ENCODE data around the gene LDB2. TPM values are rescaled to one million over a fixed set of nuclear protein-coding genes. Genes with fewer than 3 reads are reported as not detected.
A peak's percentile ranks its signal among the peaks of the same experiment; 100 is the strongest.
"Not testable (repeated sequence)": the region's sequence is repeated elsewhere in the genome, so short reads cannot be mapped to it uniquely, and the experiment has no call there.

Gene LDB2
- total RNA-seq, 2 donors from 2014 or later = 11.4 to 14.5 TPM

DNA sequence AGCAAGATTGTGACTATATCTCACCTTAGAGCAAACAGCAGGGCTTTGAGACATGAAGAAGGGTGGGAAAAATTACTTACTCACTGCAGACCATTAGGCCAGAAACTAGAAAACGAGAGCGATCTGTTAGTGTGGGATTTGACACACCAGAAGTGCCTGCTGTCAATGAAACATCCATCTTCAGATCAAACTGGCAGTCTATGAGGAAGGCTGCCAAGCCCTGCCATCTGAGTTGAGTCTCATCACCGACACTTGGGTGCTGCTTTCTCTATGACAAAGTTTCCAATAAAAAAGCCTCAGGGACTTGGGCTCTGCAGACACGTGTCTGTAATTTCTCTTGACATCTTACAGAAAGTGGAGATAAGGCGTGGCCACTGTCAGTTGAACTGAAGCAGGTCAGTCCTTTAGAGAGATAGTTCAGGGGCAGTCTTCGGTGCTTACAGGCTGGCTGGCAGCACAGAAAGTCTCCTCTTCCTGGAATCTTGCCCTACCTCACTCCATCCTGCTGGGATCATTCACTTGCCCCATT lies 40.1 kb upstream of the LDB2 start:
- Histone ChIP-seq H3K9ac (ENCODE audit: extremely low read depth, low read length, poor library complexity, severe bottlenecking) (no peak overlapping the region), H3K36me3 (ENCODE audit: control insufficient read depth, insufficient read depth, low read length) (no peaks in the 10 kb centered on the region), H3K4me3 (ENCODE audit: low read length) (no peak overlapping the region), H3K4me1 (ENCODE audit: control insufficient read depth, insufficient read depth, low read length) (no peaks in the 10 kb centered on the region), H3K9me3 (ENCODE audit: control insufficient read depth, low read length) (no peaks in the 10 kb centered on the region), H3K27ac (ENCODE audit: low read depth, low read length) (no peak overlapping the region), H3K27me3 (ENCODE audit: control insufficient read depth, insufficient read depth, low read length, poor library complexity, severe bottlenecking) (no peaks in the 10 kb centered on the region)
- Mint-ChIP-seq H3K36me3 (ENCODE audit: low read depth) (peaks cover 5% of the 10 kb centered on the region), H3K27me3 (ENCODE audit: insufficient read depth) (no peaks in the 10 kb centered on the region), H3K27ac (no peak overlapping the region), H3K9me3 (peaks cover 7% of the 10 kb centered on the region), H3K4me3 (no peak overlapping the region), H3K4me1 (no peaks in the 10 kb centered on the region)
- no peak for TF ChIP-seq CTCF (conservative IDR thresholded peaks at IDR 0.05)
- DNase-seq = no peak
- 84 to 98% methylated on average over 6 of the region's 6 CpGs for WGBS, 2 experiments (ENCODE audit: insufficient coverage in 1 of 2, insufficient read length in 1 of 2)

GRCh38 chr4:16931339-16932305 lies 33.2 kb upstream of the LDB2 start:
- Histone ChIP-seq H3K4me1 (ENCODE audit: control insufficient read depth, insufficient read depth, low read length) (no peaks in the 10 kb centered on the region), H3K4me3 (ENCODE audit: low read length) (no peak overlapping the region), H3K27me3 (ENCODE audit: control insufficient read depth, insufficient read depth, low read length, poor library complexity, severe bottlenecking) (no peaks in the 10 kb centered on the region), H3K9ac (ENCODE audit: extremely low read depth, low read length, poor library complexity, severe bottlenecking) (no peak overlapping the region), H3K9me3 (ENCODE audit: control insufficient read depth, low read length) (no peaks in the 10 kb centered on the region), H3K27ac (ENCODE audit: low read depth, low read length) (no peak overlapping the region), H3K36me3 (ENCODE audit: control insufficient read depth, insufficient read depth, low read length) (no peaks in the 10 kb centered on the region)
- TF ChIP-seq CTCF (conservative IDR thresholded peaks at IDR 0.05) = no peak
- H3K27me3 Mint-ChIP-seq (ENCODE audit: insufficient read depth) = no peaks in the 10 kb centered on the region
- H3K4me1 Mint-ChIP-seq = no peaks in the 10 kb centered on the region
- no peak for DNase-seq
- no peaks in the 10 kb centered on the region for H3K36me3 Mint-ChIP-seq (ENCODE audit: low read depth)
- 88 to 100% methylated on average over 3 to 5 of the region's 5 CpGs for WGBS, 2 experiments (ENCODE audit: insufficient coverage in 1 of 2, insufficient read length in 1 of 2)
- no peaks in the 10 kb centered on the region for H3K9me3 Mint-ChIP-seq
- no peak overlapping the region for H3K27ac Mint-ChIP-seq
- no peak overlapping the region for H3K4me3 Mint-ChIP-seq

GRCh38 chr4:16926214-16926613 lies 27.8 kb upstream of the LDB2 start:
- no peak overlapping the region for H3K27ac Mint-ChIP-seq
- Histone ChIP-seq H3K36me3 (ENCODE audit: control insufficient read depth, insufficient read depth, low read length) (no peaks in the 10 kb centered on the region), H3K27ac (ENCODE audit: low read depth, low read length) (no peak overlapping the region), H3K4me3 (ENCODE audit: low read length) (no peak overlapping the region), H3K27me3 (ENCODE audit: control insufficient read depth, insufficient read depth, low read length, poor library complexity, severe bottlenecking) (no peaks in the 10 kb centered on the region), H3K4me1 (ENCODE audit: control insufficient read depth, insufficient read depth, low read length) (no peaks in the 10 kb centered on the region), H3K9me3 (ENCODE audit: control insufficient read depth, low read length) (no peaks in the 10 kb centered on the region), H3K9ac (ENCODE audit: extremely low read depth, low read length, poor library complexity, severe bottlenecking) (no peak overlapping the region)
- WGBS, 2 experiments (ENCODE audit: insufficient coverage in 1 of 2, insufficient read length in 1 of 2) = 87 to 100% methylated on average over 1 of the region's 1 CpG
- H3K36me3 Mint-ChIP-seq (ENCODE audit: low read depth) = no peaks in the 10 kb centered on the region
- no peak overlapping the region for H3K4me3 Mint-ChIP-seq
- TF ChIP-seq CTCF (conservative IDR thresholded peaks at IDR 0.05) = no peak
- no peak for DNase-seq
- H3K4me1 Mint-ChIP-seq = peaks cover 5% of the 10 kb centered on the region
- H3K9me3 Mint-ChIP-seq = no peaks in the 10 kb centered on the region
- no peaks in the 10 kb centered on the region for H3K27me3 Mint-ChIP-seq (ENCODE audit: insufficient read depth)

GRCh38 chr4:16918716-16919115 lies 20.3 kb upstream of the LDB2 start:
- DNase-seq = peak; percentile 94
- H3K27ac Mint-ChIP-seq = peak overlapping the region; percentile 95
- not testable (repeated sequence) for H3K36me3 ChIP-seq (ENCODE audit: control insufficient read depth, insufficient read depth, low read length); H3K36me3 Mint-ChIP-seq (ENCODE audit: low read depth); H3K27ac ChIP-seq (ENCODE audit: low read depth, low read length); H3K27me3 Mint-ChIP-seq (ENCODE audit: insufficient read depth); H3K4me3 ChIP-seq (ENCODE audit: low read length); H3K27me3 ChIP-seq (ENCODE audit: control insufficient read depth, insufficient read depth, low read length, poor library complexity, severe bottlenecking); H3K4me1 ChIP-seq (ENCODE audit: control insufficient read depth, insufficient read depth, low read length); H3K9me3 ChIP-seq (ENCODE audit: control insufficient read depth, low read length); H3K9me3 Mint-ChIP-seq; H3K9ac ChIP-seq (ENCODE audit: extremely low read depth, low read length, poor library complexity, severe bottlenecking)
- peaks cover 25% of the 10 kb centered on the region for H3K4me1 Mint-ChIP-seq
- WGBS, 2 experiments (ENCODE audit: insufficient coverage in 1 of 2, insufficient read length in 1 of 2) = 26 to 60% methylated on average over 3 to 4 of the region's 4 CpGs
- peak overlapping the region; percentile 54 for H3K4me3 Mint-ChIP-seq
